GM12874 (cell line): ENCODE measurements around the gene ADH1B.

Experiments
- CTCF ChIP-seq: IDR thresholded peaks from 2 replicates; pipeline ENCODE4 v1.5.1; 2011; ENCODE audit warnings: low read depth, mild to moderate bottlenecking, control low read depth, low read length, moderate library complexity; ENCODE audit not compliant: insufficient read depth

ADH1B gene

GRCh38 chr4:99334880-99335279 lies 13.7 kb upstream of the ADH1B start:
- no peak for TF ChIP-seq CTCF

GRCh38 chr4:99330648-99331047 lies 9.4 kb upstream of the ADH1B start:
- no peak for TF ChIP-seq CTCF

GRCh38 chr4:99329876-99330275 lies 8.7 kb upstream of the ADH1B start:
- TF ChIP-seq CTCF: no peak

- no peak for TF ChIP-seq CTCF
These were observed 3.8 kb upstream of the ADH1B start for GRCh38 chr4:99324979-99325378.

- no peak for TF ChIP-seq CTCF
These were observed 3.2 kb upstream of the ADH1B start for GRCh38 chr4:99324361-99324760.

GRCh38 chr4:99323756-99324155 lies 2.6 kb upstream of the ADH1B start:
- TF ChIP-seq CTCF: no peak

GRCh38 chr4:99317354-99317753 lies 3.8 kb downstream of the ADH1B start:
- TF ChIP-seq CTCF: no peak

- no peak for TF ChIP-seq CTCF
These were observed 5.4 kb downstream of the ADH1B start for GRCh38 chr4:99315839-99316238.
